Osteoblast (primary cell): ENCODE data around the gene PSME4. TPM values are rescaled to one million over a fixed set of nuclear protein-coding genes. Genes with fewer than 3 reads are reported as not detected.
A peak's percentile ranks its signal among the peaks of the same experiment; 100 is the strongest.

Experiments
- DNase-seq: peaks from one replicate; pipeline ENCODE4 v3.0.0; 2011; ENCODE audit warnings: low spot score, mixed read lengths; ENCODE audit not compliant: insufficient read length; ENCODE audit errors: missing footprints
- H2AFZ ChIP-seq: 2 replicates; pipeline ENCODE4 v1.6.0; 2011; ENCODE audit warnings: mild to moderate bottlenecking, low read length
- H3K27ac ChIP-seq: 2 replicates; pipeline ENCODE4 v1.5.1; 2011; ENCODE audit warnings: mild to moderate bottlenecking, low read depth, low read length, moderate library complexity
- H3K27me3 ChIP-seq: 2 replicates; pipeline ENCODE4 v1.6.0; 2012; ENCODE audit warnings: mild to moderate bottlenecking, control low read depth, inconsistent platforms, low read length, moderate library complexity; ENCODE audit not compliant: insufficient read depth
- H3K36me3 ChIP-seq: 2 replicates; pipeline ENCODE4 v1.5.1; 2011; ENCODE audit warnings: mild to moderate bottlenecking, low read length, control low read depth, moderate library complexity; ENCODE audit not compliant: insufficient read depth
- H3K4me1 ChIP-seq: 2 replicates; pipeline ENCODE4 v1.5.1; 2011; ENCODE audit warnings: mild to moderate bottlenecking, low read length, control low read depth, moderate library complexity; ENCODE audit not compliant: insufficient read depth
- H3K4me2 ChIP-seq: 2 replicates; pipeline ENCODE4 v1.6.0; 2011; ENCODE audit warnings: mild to moderate bottlenecking, low read length; ENCODE audit not compliant: insufficient read depth
- H3K4me3 ChIP-seq: fragments of 200-600 bp; sonication (generic); 3 replicates; pipeline ENCODE4 v1.5.1; 2012; ENCODE audit warnings: mild to moderate bottlenecking, low read length, inconsistent platforms; ENCODE audit not compliant: insufficient read depth
- H3K79me2 ChIP-seq: 2 replicates; pipeline ENCODE4 v1.6.0; 2012; ENCODE audit warnings: mild to moderate bottlenecking, low read length, control low read depth, inconsistent platforms; ENCODE audit not compliant: insufficient read depth
- H3K9me3 ChIP-seq: 2 replicates; pipeline ENCODE4 v1.5.1; 2011; ENCODE audit warnings: low read depth, low read length, control low read depth
- H4K20me1 ChIP-seq: 2 replicates; pipeline ENCODE4 v1.6.0; 2012; ENCODE audit warnings: mild to moderate bottlenecking, low read length, control low read depth; ENCODE audit not compliant: insufficient read depth
- total RNA-seq: library from RNA; depleted of rRNA; stranded (reverse); fragments of >200 nt; gene quantifications from 2 replicates; pipeline ENCODE4 v1.2.3, GENCODE V29; 2012
- TF ChIP-seq, protein P1 (sequence below): IDR thresholded peaks from 2 replicates; pipeline ENCODE4 v1.5.1; 2011; ENCODE audit warnings: mild to moderate bottlenecking, low read depth, low read length, moderate library complexity; ENCODE audit errors: extremely low read depth

Gene PSME4
- total RNA-seq, 1 donor = 61.9 TPM

- H3K4me3 ChIP-seq = no peak overlapping the region
- peak overlapping the region; percentile 43 for H3K27ac ChIP-seq
- H3K27me3 ChIP-seq = no peaks in the 10 kb centered on the region
- no peaks in the 10 kb centered on the region for H3K9me3 ChIP-seq
- H3K4me2 ChIP-seq = no peak overlapping the region
- no peak for DNase-seq
- H3K4me1 ChIP-seq = peaks cover 7% of the 10 kb centered on the region
- H2AFZ ChIP-seq = no peak overlapping the region
- no peaks in the 10 kb centered on the region for H4K20me1 ChIP-seq
- TF ChIP-seq, protein P1, sequence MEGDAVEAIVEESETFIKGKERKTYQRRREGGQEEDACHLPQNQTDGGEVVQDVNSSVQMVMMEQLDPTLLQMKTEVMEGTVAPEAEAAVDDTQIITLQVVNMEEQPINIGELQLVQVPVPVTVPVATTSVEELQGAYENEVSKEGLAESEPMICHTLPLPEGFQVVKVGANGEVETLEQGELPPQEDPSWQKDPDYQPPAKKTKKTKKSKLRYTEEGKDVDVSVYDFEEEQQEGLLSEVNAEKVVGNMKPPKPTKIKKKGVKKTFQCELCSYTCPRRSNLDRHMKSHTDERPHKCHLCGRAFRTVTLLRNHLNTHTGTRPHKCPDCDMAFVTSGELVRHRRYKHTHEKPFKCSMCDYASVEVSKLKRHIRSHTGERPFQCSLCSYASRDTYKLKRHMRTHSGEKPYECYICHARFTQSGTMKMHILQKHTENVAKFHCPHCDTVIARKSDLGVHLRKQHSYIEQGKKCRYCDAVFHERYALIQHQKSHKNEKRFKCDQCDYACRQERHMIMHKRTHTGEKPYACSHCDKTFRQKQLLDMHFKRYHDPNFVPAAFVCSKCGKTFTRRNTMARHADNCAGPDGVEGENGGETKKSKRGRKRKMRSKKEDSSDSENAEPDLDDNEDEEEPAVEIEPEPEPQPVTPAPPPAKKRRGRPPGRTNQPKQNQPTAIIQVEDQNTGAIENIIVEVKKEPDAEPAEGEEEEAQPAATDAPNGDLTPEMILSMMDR = no peak
- H3K36me3 ChIP-seq = peaks cover 56% of the 10 kb centered on the region
- peaks cover 30% of the 10 kb centered on the region for H3K79me2 ChIP-seq
Measured at GRCh38 chr2:53913721-53914120, 57.1 kb downstream of the PSME4 start.

DNA sequence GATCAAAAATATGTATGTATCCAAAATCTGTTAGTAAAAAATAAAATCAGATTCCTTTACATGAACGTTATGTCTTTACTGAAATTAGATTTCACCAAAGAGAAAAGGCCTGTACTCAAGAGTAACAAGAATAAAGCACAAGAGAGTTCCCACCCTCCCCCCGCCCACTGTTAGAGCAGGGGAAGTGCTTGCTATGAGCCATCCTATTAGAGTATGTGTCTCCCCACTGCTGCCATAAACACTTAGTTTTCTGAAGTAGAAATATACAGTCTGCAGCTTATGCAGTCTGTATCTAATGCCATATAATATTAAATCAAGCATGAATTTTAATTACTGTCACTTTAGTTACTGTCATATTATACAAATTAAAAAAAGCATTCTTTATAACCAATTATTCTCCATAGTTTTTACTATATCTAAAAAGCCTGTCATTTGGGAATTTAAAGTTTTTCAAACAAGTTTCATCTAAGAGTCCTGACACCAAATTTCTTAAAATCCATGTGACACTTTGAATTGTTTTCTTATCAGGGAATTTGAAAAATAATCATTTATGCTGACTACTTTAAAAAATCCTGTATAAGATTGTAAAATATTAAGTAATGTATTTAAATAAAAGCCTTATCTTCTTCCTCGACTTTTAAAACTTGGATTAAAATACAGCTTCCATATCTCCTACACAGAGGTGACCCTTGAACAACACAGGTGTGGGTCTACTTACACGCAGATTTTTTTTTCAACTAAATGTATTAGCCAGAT is 59.2 kb downstream of the PSME4 start:
- peaks cover 7% of the 10 kb centered on the region for H3K4me1 ChIP-seq
- H3K4me3 ChIP-seq = no peak overlapping the region
- H4K20me1 ChIP-seq = no peaks in the 10 kb centered on the region
- DNase-seq = no peak
- no peak overlapping the region for H3K27ac ChIP-seq
- H3K27me3 ChIP-seq = no peaks in the 10 kb centered on the region
- H3K79me2 ChIP-seq = peaks cover 28% of the 10 kb centered on the region
- H3K36me3 ChIP-seq = peaks cover 62% of the 10 kb centered on the region
- H2AFZ ChIP-seq = no peak overlapping the region
- H3K9me3 ChIP-seq = no peaks in the 10 kb centered on the region
- TF ChIP-seq, protein P1 = no peak
- no peak overlapping the region for H3K4me2 ChIP-seq

DNA sequence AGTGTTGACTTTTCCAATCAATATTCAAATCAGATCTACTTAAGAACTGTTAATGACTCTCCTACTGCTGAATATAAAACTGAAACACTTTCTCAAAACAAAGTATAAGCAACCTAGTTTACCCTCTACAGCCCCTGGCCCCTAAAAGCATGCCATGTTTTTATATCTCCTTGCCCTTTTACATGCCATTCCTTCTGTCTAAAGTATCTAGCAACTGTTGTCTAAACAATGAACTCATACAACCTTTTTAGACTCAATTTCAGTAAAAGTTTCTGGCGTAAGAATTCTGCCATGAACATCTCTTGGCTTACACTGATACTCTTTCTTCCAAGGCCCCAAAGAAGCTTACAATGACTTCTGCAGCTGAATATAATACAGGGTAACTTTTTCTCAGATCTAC is 63.2 kb downstream of the PSME4 start:
- H3K9me3 ChIP-seq = no peaks in the 10 kb centered on the region
- H3K27ac ChIP-seq = no peak overlapping the region
- H3K79me2 ChIP-seq = peaks cover 8% of the 10 kb centered on the region
- H3K27me3 ChIP-seq = no peaks in the 10 kb centered on the region
- no peak overlapping the region for H3K4me3 ChIP-seq
- no peak overlapping the region for H3K4me2 ChIP-seq
- peaks cover 76% of the 10 kb centered on the region for H3K36me3 ChIP-seq
- H2AFZ ChIP-seq = no peak overlapping the region
- H3K4me1 ChIP-seq = no peaks in the 10 kb centered on the region
- no peak for DNase-seq
- TF ChIP-seq, protein P1 = no peak
- no peaks in the 10 kb centered on the region for H4K20me1 ChIP-seq

GRCh38 chr2:53905396-53905795 is 65.4 kb downstream of the PSME4 start:
- Histone ChIP-seq H3K9me3 (no peaks in the 10 kb centered on the region), H3K27ac (no peak overlapping the region), H3K36me3 (peaks cover 87% of the 10 kb centered on the region), H4K20me1 (no peaks in the 10 kb centered on the region), H2AFZ (no peak overlapping the region), H3K4me1 (no peaks in the 10 kb centered on the region), H3K27me3 (no peaks in the 10 kb centered on the region), H3K4me3 (no peak overlapping the region), H3K79me2 (peaks cover under 1% of the 10 kb centered on the region), H3K4me2 (no peak overlapping the region)
- TF ChIP-seq, protein P1 = no peak
- DNase-seq = no peak
